ENCODE measurements around the gene MEGF10.

DNA sequence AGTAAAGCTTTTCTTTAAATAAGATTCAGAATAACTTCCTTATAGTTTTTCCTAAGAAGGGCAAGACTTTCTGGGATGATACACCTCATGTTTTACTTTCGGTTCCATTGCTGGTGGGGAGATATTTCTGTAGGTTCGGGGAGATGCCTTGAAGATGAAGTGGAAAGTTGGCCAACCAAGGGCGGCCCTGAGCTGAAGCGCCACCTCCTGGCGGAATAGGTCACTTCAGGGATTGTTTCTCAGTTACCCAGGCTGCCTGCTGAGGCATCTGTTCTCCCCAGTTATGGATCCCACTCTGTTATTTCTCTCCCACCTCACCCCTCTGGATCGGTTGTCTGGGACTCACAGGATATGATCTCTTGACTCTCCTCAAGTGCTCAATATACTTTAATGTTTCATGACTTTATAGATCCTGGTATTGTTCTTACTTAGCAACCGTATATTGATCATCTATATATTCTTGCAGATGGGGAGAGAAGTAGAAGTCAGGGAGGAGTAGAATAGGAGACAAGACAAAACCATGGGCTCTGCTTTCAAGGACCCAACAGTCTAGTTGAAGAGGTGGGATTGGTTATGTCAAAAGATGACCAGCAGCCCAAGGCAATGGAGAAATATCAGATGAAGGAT lies 23.4 kb downstream of the MEGF10 start:
- TF ChIP-seq, protein P1, sequence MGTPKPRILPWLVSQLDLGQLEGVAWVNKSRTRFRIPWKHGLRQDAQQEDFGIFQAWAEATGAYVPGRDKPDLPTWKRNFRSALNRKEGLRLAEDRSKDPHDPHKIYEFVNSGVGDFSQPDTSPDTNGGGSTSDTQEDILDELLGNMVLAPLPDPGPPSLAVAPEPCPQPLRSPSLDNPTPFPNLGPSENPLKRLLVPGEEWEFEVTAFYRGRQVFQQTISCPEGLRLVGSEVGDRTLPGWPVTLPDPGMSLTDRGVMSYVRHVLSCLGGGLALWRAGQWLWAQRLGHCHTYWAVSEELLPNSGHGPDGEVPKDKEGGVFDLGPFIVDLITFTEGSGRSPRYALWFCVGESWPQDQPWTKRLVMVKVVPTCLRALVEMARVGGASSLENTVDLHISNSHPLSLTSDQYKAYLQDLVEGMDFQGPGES (IDR thresholded peaks at IDR 0.05): no peak
- TF ChIP-seq, protein P2, sequence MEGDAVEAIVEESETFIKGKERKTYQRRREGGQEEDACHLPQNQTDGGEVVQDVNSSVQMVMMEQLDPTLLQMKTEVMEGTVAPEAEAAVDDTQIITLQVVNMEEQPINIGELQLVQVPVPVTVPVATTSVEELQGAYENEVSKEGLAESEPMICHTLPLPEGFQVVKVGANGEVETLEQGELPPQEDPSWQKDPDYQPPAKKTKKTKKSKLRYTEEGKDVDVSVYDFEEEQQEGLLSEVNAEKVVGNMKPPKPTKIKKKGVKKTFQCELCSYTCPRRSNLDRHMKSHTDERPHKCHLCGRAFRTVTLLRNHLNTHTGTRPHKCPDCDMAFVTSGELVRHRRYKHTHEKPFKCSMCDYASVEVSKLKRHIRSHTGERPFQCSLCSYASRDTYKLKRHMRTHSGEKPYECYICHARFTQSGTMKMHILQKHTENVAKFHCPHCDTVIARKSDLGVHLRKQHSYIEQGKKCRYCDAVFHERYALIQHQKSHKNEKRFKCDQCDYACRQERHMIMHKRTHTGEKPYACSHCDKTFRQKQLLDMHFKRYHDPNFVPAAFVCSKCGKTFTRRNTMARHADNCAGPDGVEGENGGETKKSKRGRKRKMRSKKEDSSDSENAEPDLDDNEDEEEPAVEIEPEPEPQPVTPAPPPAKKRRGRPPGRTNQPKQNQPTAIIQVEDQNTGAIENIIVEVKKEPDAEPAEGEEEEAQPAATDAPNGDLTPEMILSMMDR (IDR thresholded peaks at IDR 0.05 in 2 of 3, conservative IDR thresholded peaks at IDR 0.05 in 1 of 3; ENCODE audit: control insufficient read depth in 2 of 3, extremely low read depth in 1 of 3, insufficient read depth in 1 of 3, low read depth in 3 of 3, low read length in 3 of 3): peak; percentile 80 to 86 (median 83)
- TF ChIP-seq HDAC6 (IDR thresholded peaks at IDR 0.05; ENCODE audit: unreplicated experiment) (no peak), TAF1 (IDR thresholded peaks at IDR 0.05; ENCODE audit: borderline replicate concordance, low read depth, low read length) (no peak), SUZ12 (IDR thresholded peaks at IDR 0.05; ENCODE audit: unreplicated experiment) (no peak)
- TF ChIP-seq, protein P3, sequence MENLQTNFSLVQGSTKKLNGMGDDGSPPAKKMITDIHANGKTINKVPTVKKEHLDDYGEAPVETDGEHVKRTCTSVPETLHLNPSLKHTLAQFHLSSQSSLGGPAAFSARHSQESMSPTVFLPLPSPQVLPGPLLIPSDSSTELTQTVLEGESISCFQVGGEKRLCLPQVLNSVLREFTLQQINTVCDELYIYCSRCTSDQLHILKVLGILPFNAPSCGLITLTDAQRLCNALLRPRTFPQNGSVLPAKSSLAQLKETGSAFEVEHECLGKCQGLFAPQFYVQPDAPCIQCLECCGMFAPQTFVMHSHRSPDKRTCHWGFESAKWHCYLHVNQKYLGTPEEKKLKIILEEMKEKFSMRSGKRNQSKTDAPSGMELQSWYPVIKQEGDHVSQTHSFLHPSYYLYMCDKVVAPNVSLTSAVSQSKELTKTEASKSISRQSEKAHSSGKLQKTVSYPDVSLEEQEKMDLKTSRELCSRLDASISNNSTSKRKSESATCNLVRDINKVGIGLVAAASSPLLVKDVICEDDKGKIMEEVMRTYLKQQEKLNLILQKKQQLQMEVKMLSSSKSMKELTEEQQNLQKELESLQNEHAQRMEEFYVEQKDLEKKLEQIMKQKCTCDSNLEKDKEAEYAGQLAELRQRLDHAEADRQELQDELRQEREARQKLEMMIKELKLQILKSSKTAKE (IDR thresholded peaks at IDR 0.05; ENCODE audit: low read depth, poor library complexity, severe bottlenecking): no peak
- TF ChIP-seq, protein P4, sequence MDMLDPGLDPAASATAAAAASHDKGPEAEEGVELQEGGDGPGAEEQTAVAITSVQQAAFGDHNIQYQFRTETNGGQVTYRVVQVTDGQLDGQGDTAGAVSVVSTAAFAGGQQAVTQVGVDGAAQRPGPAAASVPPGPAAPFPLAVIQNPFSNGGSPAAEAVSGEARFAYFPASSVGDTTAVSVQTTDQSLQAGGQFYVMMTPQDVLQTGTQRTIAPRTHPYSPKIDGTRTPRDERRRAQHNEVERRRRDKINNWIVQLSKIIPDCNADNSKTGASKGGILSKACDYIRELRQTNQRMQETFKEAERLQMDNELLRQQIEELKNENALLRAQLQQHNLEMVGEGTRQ (IDR thresholded peaks at IDR 0.05; ENCODE audit: borderline replicate concordance, low read depth, low read length): no peak
